Fibroblast of lung (primary cell): ENCODE results near the gene SLC24A3.

Experiments
- EZH2 ChIP-seq: IDR thresholded peaks from 2 replicates; pipeline ENCODE4 v1.5.1; 2012; ENCODE audit warnings: low read length, control low read depth, mild to moderate bottlenecking; ENCODE audit errors: missing control alignments
- TF ChIP-seq, protein P1 (sequence below), 2 donors: IDR thresholded peaks in 1 of 2; conservative IDR thresholded peaks in 1 of 2; 1 replicate in 1 of 2; 2 replicates in 1 of 2; pipeline ENCODE4 v1.5.1; 2011 to 2012; ENCODE audit warnings: low read length in 2 of 2, control low read depth in 1 of 2, inconsistent platforms in 1 of 2, low read depth in 1 of 2, mild to moderate bottlenecking in 1 of 2

GRCh38 chr20:19423097-19423899 lies 210.9 kb downstream of the SLC24A3 start:
- TF ChIP-seq, protein P1, sequence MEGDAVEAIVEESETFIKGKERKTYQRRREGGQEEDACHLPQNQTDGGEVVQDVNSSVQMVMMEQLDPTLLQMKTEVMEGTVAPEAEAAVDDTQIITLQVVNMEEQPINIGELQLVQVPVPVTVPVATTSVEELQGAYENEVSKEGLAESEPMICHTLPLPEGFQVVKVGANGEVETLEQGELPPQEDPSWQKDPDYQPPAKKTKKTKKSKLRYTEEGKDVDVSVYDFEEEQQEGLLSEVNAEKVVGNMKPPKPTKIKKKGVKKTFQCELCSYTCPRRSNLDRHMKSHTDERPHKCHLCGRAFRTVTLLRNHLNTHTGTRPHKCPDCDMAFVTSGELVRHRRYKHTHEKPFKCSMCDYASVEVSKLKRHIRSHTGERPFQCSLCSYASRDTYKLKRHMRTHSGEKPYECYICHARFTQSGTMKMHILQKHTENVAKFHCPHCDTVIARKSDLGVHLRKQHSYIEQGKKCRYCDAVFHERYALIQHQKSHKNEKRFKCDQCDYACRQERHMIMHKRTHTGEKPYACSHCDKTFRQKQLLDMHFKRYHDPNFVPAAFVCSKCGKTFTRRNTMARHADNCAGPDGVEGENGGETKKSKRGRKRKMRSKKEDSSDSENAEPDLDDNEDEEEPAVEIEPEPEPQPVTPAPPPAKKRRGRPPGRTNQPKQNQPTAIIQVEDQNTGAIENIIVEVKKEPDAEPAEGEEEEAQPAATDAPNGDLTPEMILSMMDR (conservative IDR thresholded peaks at IDR 0.05 in 1 of 2, IDR thresholded peaks at IDR 0.05 in 1 of 2; ENCODE audit: low read depth in 1 of 2, low read length in 2 of 2): no peak
- no peak for TF ChIP-seq EZH2
